HG02798 (cell line): ENCODE measurements around the gene KCNJ1.
A peak's percentile ranks its signal among the peaks of the same experiment; 100 is the strongest.

Experiments
- ATAC-seq: cut with Tn5 transposase; IDR thresholded peaks from one replicate; pipeline ENCODE4 v1.9.1; 2021; ENCODE audit warnings: mild to moderate bottlenecking; ENCODE audit not compliant: unreplicated experiment, poor library complexity

Gene KCNJ1

GRCh38 chr11:128856241-128856640, 10.9 kb downstream of the KCNJ1 start:
- no peak for ATAC-seq

- ATAC-seq, result no peak
Observed at GRCh38 chr11:128854841-128855240, 12.3 kb downstream of the KCNJ1 start.

- ATAC-seq, result no peak
Observed at GRCh38 chr11:128853559-128853958, 13.5 kb downstream of the KCNJ1 start.

GRCh38 chr11:128852327-128853023, 14.6 kb downstream of the KCNJ1 start:
- no peak for ATAC-seq

- ATAC-seq, result peak; percentile 89
Observed at GRCh38 chr11:128848815-128849455, 18.2 kb downstream of the KCNJ1 start.

GRCh38 chr11:128846985-128847384, 20.1 kb downstream of the KCNJ1 start:
- no peak for ATAC-seq

GRCh38 chr11:128845334-128845780, 21.7 kb downstream of the KCNJ1 start:
- ATAC-seq, result no peak

- ATAC-seq, result no peak
Observed at GRCh38 chr11:128843198-128843785, 23.8 kb downstream of the KCNJ1 start.

GRCh38 chr11:128841461-128842072, 25.5 kb downstream of the KCNJ1 start:
- peak; percentile 58 for ATAC-seq

- ATAC-seq, result no peak
Observed at GRCh38 chr11:128840783-128841182, 26.3 kb downstream of the KCNJ1 start.

GRCh38 chr11:128840137-128840536, 27.0 kb downstream of the KCNJ1 start:
- no peak for ATAC-seq

GRCh38 chr11:128839081-128839480, 28.0 kb downstream of the KCNJ1 start:
- ATAC-seq, result no peak

- no peak for ATAC-seq
Observed at GRCh38 chr11:128837627-128838026, 29.5 kb downstream of the KCNJ1 start.

- ATAC-seq, result no peak
Observed at GRCh38 chr11:128835741-128836430, 31.2 kb downstream of the KCNJ1 start.

GRCh38 chr11:128834157-128834556, 32.9 kb downstream of the KCNJ1 start:
- no peak for ATAC-seq

- ATAC-seq, result peak; percentile 41
Observed at GRCh38 chr11:128832121-128832497, 35.0 kb downstream of the KCNJ1 start.

GRCh38 chr11:128831174-128832120, 35.6 kb downstream of the KCNJ1 start:
- ATAC-seq, result peak; percentile 83

- peak; percentile 49 for ATAC-seq
Observed at GRCh38 chr11:128830290-128831173, 36.6 kb downstream of the KCNJ1 start.

GRCh38 chr11:128828350-128828749, 38.7 kb downstream of the KCNJ1 start:
- ATAC-seq, result no peak
